Pulmonary artery endothelial cell (primary cell): ENCODE data around the gene STAP2. TPM values are rescaled to one million over a fixed set of nuclear protein-coding genes. Genes with fewer than 3 reads are reported as not detected.
A peak's percentile ranks its signal among the peaks of the same experiment; 100 is the strongest.

Source experiments
- DNase-seq: peaks from one replicate; pipeline ENCODE4 v3.0.0-alpha.2; 2011; ENCODE audit warnings: low read depth, low spot score
- total RNA-seq: library from RNA; depleted of rRNA; stranded (reverse); fragments of >200 nt; gene quantifications from 2 replicates; pipeline ENCODE4 v1.2.3, GENCODE V29; 2014

STAP2 gene
- total RNA-seq, 1 donor from 2014 or later = 10.3 TPM

GRCh38 chr19:4328243-4328990, 10.2 kb downstream of the STAP2 start:
- DNase-seq = peak; percentile 53

- DNase-seq = no peak
Observed at GRCh38 chr19:4327877-4328242, 10.8 kb downstream of the STAP2 start.

DNA sequence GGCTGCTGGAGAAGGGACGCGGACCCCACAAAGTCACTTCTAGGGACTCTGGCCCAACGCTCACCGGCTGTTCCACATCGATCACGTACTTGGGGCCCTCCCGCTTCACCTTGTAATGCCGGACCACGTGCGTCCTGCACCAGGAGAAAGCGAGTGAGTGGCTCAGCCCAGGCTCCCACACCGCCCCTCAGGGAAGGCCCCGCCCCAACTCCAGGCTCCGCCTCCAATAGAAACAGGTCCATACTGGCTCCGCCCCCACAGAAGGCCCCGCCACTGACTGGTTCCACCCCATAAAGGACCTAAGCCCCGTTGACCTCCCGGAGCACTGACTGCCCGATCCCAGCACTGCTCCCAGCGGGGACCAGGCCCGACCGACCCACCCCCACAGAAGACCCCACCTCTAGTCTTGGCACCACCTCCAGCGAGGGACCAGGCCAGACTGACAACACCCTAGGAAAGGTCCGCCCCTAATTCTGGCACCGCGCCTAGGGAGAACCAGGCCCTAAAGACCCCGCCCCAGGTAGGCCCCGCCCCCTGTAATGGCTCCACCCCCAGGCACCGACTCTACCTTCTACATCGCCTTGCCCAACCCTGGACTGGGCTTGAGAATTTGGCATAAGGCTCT, 11.3 kb downstream of the STAP2 start:
- DNase-seq = no peak

DNA sequence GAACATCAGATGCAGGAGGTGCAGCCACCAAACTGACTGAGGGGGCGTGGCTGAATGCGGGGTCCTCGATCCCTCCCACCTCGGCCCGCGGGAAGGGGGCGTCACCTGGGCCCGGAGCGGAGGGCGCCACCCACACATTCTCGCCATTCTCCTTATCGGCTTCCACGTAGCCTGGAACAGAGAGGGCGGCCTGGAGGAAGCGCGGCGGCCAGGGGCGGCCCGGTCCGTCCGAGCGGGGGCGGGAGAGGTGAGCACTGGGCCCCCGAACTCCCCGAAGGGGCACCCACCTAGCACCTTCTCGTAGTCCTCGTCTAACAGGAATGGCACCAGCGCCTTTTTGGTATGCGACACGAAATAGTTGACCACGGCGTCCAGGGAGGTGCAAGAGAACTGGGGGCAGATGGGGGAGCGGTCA, 11.8 kb downstream of the STAP2 start:
- DNase-seq = no peak

DNA sequence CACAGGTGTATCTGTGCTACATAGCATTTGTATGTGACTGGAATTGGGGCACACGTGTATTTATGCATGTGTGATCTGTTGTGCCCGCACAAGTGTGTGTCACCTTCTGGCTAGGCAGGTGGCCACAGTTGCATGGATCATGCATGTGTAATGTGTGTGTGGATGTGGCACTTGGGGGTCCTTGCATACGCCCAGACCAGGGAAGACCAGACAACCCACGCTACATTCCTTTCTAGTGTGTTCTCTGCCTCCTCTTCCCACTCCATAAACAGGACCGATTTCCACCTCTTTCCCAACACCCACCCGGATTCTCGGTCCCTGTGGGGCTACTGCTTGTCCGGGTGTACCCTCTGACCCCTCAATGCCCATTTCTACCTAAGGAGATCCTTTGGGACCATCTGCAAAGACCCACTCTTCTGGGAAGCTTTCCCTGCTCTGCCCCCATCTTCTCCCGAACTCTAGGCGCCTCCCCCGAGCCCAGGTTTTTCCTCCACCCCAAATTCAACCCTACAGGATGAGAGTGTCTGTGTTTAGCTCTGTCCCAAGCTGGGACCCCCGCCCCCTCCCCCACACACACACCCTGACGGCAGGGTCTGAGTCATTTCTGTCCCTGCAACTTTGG, 12.3 kb downstream of the STAP2 start:
- no peak for DNase-seq

DNA sequence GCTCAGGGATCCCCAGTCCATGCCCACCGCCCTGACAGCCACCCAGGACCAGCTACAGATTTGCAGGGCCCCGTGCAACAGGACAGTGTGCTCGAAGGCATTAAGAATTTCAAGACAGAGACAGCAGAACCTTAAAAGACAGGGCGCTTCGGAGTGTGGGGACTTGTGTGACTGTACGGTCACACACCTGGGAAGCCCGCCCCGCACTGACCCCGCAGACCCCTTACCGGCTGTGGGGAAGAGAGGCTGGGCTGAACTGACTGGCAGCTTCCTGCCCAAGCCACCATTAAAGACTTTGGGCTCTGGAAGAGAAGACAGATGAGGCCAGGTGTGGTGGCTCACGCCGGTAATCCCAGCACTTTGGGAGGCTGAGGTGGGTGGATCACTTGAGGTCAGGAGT, 14.4 kb downstream of the STAP2 start:
- no peak for DNase-seq

GRCh38 chr19:4323692-4324091, 14.9 kb downstream of the STAP2 start:
- DNase-seq = no peak

- no peak for DNase-seq
Observed at GRCh38 chr19:4322942-4323665, 15.5 kb downstream of the STAP2 start.

DNA sequence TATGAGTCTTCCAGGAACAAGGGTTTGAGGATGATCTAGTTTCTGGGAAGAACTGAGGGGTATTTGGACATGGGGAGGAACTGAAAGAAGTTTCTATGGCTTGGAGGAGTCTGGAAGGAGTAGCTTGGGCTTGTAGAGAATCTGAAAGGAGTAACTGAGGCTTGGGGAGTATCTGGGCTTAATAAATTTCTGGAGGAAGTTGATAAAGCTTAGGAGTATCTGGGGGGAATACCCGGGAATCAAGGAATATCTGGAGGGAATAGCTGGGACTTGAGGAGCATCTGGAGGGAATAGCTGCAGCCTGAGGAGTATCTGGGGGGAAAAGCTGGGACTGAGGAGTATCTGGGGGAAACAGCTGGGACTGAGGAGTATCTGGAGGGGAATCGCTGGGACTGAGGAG, 18.2 kb downstream of the STAP2 start:
- DNase-seq = no peak

GRCh38 chr19:4319067-4319718, 19.4 kb downstream of the STAP2 start:
- DNase-seq = no peak

DNA sequence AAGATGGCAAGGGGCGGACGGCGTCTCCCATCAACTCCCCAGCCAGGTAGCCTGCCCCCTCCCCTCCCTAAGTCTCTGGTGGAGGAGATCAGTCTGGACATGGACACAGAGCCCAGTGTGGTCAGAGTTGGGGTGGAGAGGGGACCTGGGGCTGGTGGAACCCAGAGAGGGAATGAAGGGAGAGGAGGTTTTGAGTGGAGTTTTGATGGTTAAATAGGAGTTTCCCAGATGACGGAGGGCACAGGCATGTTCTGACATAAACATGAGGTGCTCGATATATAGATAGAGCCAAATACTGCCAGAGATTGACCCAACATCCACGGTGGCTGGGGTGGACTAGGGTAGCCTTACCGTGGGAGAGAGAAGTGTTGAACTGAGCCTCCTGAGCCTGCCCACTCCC, 20.2 kb downstream of the STAP2 start:
- DNase-seq = no peak

- DNase-seq = no peak
Observed at GRCh38 chr19:4316956-4317355, 21.7 kb downstream of the STAP2 start.

DNA sequence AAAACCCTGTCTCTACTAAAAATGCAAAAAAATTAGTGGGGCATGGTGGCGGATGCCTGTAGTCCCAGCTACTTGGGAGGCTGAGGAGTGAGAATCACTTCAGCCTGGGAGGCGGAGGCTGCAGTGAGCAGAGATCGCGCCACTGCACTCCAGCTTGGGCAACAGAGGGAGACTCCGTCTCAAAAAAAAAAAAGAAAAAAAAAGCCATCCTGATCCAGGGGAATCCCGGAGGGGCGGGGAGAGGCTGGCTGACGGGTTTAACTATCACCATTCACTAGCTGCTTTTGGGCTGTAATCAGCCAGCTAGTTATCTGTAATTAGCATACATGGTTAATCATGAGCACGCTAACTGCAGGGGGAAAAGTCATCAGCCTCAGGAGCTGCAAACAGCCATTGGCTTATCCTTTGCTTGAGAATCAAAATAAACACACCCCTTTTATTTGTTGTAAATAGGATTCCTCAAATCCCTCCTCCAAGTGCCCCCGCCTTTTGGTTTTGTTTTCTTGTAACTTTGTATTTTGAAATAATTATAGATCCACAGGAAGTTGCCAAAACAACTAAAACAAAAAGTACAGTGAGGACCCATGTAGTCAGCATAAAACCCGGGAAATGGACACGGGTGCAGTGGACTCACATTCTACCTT, 24.7 kb downstream of the STAP2 start:
- no peak for DNase-seq

- DNase-seq = no peak
Observed at GRCh38 chr19:4310247-4311121, 28.1 kb downstream of the STAP2 start.

- DNase-seq = no peak
Observed at GRCh38 chr19:4305659-4306058, 33.0 kb downstream of the STAP2 start.

DNA sequence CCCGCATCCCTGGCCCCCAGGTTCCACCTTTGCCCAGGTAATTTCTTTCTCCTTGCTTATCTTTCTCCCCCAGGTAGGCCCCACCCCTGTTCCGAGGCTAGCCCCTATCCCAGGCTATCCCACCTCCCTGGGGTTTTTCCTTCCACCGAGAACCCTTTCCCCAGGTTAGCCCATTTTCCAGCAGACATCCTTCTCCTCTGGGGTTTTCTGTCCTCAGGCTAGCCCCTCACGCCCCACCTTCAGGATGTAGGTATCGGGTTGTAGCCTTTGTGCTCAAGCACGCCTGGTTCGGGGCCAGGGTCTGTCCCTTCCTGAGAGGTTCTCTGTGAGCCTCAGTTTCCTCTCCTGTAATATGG, 33.4 kb downstream of the STAP2 start:
- DNase-seq = no peak

- DNase-seq = no peak
Observed at GRCh38 chr19:4304538-4305256, 33.9 kb downstream of the STAP2 start, which contains the start of gene FSD1. Gene FSD1, plus strand, starts transcription at chr19:4304598. Its CDS starts 149 bp downstream, at chr19:4304747.

DNA sequence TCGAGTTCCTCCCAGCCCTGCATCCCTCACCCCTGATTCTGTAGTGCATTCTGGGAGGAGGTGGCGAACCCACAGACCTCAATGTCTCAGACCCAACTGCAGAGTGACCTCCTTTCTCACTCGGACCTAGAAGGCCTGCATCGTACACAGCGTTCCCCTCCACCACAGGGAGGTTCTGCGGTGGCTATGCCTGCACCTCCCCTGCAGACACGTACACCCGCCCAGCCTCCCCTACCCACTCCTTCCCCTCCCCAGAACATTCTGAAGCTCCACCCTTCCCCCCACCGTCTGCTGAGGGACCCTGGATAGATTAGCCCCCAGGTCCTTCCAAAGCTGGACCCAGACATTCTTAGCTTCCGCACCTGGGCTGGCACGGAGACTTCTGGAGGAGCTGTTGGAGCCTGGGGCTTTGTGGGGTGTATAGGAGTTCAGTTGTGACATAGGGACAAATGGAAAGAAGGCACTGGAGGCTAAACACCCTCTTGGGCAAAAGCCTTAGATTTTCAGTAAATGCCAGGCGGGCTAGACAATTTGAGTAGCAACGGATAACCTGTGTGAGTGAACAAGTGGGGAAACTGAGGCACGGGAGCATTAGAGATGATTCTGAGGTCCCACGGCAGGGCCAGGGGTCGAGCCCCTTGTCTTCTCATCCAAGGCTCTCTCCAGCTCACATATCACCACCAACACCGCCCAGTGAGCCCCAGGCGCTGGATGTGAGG, 34.6 kb downstream of the STAP2 start:
- no peak for DNase-seq

DNA sequence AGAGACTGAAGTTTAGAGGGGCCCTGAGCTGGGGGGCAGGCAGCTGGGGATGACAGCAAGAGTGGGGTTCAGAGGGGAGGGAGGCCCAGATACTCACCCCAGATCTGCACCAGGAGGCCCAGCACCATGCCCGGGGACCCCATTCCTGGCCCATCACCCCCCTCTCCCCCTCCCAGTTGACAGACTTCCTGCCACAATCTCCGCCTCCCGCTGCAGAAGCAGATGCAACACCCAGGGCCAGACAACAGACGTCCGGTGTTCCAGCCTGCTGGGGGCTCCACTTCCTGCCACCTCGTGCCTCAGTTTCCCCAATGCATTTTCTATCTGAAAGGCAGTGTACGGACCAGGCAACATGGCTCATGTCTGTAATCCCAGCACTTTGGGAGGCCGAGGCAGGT, 36.4 kb downstream of the STAP2 start, which contains the start of gene TMIGD2:
Gene TMIGD2, minus strand, starts transcription at position 147 of the 398 bp plus-strand sequence. Its CDS starts 4 bp downstream, at position 143.
- DNase-seq = no peak
